ACHN (cell line): ENCODE results near the gene LRRC4.

Experiments
- DNase-seq: peaks from one replicate; pipeline ENCODE4 v3.0.0-alpha.2; 2015
- in situ Hi-C: cut with HindIII; loops from 2 replicates; pipeline ENCODE4 v1.10.0; 2017; ENCODE audit warnings: low sequenced_read_pairs, low pct_ligation_motif_present, low pct_unique_long_range_greater_than_20kb

Gene LRRC4

GRCh38 chr7:128037081-128037480, 5.8 kb upstream of the LRRC4 start:
- in situ Hi-C loops = no loop called here
- DNase-seq = no peak

DNA sequence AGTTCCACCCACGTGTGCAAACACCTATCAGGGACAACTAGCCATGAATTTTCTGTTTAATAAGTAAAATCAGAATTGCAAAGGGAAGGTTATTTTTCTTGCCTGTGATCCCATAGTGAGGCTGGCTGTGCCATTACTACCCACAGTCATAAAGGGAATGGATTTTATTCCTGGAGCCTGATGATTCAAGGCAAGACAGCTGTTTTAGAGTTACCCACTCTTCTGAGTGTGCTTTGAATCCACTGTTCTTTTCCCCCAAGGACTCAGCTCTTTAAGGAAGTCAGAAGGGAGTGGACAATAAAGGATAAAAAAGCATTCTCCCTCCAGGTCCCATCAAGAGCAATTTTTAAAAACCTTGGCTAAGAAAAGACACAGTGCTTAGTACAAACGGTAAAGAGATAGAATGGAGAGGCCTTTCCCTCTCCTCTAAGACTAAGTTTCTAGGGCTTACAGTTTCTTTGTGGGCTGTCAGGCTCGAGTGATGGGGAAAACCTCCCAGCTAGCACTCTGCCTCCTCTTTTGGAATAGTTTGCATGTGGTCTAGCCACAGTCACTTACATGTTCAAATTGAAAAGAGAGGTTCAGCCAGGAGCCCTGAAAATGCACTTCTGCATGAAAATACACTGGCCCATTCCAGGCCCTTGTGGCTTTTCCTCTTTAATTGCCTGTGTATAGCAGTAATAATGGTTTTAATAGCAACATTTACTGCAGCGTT, 5.1 kb upstream of the LRRC4 start:
- in situ Hi-C loops = no loop called here

DNA sequence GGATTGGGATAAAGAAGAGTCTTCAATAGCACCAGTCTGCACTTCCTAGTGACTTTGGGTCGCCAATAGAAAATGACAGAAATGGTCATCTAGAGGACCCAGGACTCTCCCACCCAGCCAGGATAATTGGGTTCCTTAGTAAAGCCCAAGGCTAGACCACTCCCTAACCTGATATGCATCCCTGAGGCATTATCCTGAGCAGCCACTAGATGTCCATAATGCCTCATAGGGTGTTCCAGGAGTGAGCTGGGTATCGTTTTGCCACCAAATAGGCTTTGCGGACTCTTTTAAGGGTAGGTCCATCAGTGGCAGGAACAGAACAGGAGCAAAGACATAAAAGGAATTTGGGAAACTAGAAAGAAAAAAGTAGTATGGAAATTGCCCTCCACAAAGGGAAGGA, 4.5 kb upstream of the LRRC4 start:
- DNase-seq = peak; percentile 57
- in situ Hi-C loops = no loop called here

More for the DNA sequence above, 5.1 kb upstream of the LRRC4 start:
- DNase-seq = no peak

DNA sequence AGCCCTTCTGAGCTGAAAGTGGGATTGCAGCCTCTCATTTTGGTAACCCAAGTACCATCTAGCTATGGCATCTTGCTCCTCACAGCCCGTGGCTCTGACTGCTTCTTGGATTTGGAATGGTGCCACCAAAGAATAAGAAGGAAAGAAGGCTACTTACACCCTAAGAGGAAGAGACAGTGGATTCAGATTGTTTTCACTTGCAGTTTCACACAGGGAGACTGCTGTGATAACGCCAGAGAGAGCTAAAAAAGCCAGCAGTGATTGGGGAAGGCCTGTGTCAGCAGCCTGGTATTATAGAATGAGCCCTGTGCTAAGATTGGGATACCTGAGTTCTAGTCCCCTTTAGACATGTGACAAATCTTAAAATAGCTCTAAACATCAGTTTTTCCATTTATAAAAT, 3.6 kb upstream of the LRRC4 start:
- in situ Hi-C loops = no loop called here
- no peak for DNase-seq

GRCh38 chr7:128033246-128033645, 2.0 kb upstream of the LRRC4 start:
- in situ Hi-C loops = no loop called here
- no peak for DNase-seq

DNA sequence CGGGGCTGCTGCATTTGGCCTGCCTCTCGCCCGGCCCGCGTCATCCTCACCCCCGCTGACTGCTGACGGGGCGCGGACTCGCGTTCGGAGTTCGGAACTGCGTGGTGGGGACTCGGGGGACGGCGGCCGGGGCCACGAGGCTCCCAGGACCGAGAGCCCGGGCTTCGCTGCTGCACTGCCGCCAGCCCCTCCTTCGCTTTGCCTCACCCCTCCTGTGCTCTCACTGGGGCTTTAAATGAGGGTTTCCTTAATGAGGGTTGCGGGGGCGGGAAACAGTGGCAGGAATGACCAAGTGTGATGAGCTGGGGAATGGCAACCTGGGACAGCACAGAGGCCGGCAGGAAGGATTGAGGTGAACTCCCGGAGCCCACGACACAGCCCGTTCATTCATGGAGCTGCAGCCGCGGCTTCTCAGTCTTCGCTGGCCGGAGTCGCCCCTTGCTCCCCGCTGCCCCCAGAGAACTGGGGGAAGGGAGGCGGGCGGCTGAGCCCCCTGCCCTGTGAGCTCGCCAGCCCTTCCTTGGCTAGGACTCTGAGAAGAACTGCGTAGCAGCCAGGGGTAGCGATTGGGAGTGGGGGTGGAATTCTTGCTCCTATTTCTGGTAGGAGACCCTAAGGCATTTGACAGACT, 1.5 kb upstream of the LRRC4 start:
- DNase-seq = no peak
- in situ Hi-C loops = no loop called here

DNA sequence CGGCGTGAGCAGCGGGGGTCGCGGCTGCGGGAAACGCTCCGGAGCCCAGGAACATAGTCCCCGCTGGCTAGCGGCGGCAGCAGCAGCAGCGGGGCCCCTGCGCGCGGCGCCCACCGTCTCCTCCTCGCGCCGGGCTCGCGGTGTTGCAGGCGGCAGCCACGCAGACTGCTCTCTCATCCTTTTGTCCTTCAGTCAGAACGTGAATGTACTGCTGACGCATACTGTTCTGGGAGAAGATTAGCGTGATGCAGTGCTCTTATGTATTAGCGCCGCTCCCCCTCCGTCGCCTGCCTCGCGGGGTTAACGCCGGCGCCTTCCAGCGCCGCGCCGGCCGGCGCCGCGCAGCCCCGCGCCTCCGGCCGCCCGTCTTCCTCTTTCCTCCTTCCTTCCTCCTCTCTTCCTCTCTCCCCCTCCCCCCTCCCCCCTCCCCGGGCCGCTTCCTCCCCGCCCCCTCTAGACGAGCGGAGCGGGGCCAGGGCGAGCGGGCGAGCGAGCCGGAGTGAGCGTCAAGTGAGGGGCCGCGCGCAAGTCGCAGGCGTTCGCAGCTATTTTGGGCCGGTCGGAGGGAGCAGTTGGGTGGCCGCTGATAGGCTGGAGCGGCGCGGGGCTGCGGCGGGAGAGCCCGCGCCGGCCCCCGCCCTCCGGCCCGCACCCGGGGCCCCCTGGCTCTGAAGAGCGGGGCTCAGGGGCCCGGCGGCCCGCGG, 816 bp upstream of the LRRC4 start:
- peak; percentile 89 for DNase-seq
- in situ Hi-C loops = no loop called here

DNA sequence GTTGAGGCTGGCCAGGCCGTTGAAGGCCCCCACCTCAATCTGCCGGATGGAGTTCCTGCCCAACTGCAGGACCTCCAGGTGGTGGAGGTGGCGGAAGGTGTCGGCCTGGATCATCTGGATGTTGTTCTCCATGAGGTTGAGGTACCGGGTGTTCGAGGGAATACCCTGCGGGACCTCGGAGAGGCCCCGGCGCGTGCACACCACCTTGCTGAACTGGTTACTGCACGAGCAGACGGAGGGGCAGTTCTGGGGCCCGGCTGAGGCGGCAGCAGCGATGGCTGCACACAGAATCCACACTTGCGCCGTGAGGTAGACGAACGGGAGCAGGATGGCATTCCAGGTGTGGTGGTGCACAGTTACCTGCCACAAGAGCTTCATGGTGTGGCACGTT, 979 bp downstream of the LRRC4 start:
- no peak for DNase-seq
- in situ Hi-C loops = no loop called here

DNA sequence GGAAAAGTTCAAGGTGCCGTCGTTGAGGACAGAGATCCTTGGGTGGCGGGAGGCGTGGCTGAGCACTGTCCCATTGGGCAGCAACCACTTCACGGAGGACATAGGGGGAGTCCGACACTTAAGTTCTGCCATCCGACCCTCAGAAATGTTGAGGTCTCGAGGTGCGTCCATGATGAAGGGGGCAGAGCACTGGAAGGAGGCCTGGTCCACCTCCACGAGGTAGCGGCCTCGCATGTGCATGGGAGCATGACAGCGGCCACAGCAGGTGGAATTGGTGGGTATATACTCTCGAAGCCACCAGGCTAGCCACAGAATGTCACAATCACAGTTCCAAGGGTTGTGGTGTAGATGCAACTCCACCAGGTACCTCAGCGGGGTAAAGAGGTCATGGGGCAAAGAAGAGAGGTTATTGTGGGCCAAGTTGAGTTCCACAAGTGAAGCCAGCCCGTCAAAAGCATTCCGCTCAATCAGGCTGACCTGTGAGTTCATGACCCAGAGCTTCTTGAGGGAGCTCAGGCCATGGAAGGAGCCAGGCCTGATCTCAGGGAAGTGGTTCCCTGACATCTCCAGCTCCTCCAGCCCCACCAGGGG, 1.7 kb downstream of the LRRC4 start:
- in situ Hi-C loops = no loop called here

DNA sequence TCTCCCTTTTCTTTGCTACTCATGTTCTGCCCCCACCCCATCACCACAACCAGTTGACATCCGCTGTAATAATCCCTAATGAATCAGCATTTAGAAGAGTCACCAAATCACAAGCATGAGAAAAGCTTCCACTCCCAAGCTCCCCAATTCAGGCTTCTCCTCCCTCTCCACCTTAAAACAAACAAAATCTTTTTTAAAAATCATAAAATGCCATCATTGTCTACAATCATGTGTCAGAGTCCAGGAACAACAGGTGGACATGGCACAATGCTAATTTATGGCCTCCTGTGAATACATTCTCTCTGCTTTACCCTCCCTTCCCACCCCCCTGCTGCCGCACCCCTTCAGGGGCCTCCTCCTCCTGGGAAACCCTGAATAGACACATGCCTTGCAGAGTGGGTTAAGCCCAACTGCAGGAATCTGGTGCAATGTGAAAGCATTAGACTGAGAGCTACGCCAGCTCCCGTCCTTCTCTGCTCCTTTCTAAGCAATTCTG, 3.7 kb downstream of the LRRC4 start:
- in situ Hi-C loops = no loop called here

More for the DNA sequence above, 1.7 kb downstream of the LRRC4 start:
- no peak for DNase-seq

GRCh38 chr7:128026551-128026950, 4.7 kb downstream of the LRRC4 start:
- no peak for DNase-seq
- in situ Hi-C loops = no loop called here

More for the DNA sequence above, 3.7 kb downstream of the LRRC4 start:
- DNase-seq = no peak

DNA sequence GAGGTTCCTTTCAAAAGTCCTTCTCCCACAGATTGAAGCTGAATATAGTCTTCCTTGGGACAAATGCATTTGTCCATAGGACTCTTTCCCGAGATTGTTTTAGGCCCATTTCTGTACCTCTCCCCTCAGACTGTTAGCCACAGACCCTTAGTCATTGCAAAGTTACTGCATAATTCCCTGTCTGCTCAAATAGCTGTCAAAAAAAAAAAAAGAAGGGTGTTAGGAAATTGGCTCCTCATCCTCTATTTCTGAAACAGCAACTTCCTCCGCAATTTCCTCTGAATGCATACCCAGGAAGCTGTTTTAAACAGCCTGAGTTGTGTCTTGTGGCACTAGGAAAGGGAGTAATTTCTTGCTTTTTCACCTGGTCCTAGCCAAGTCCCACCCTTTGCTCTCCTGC, 5.4 kb downstream of the LRRC4 start:
- DNase-seq = no peak
- in situ Hi-C loops = no loop called here

- in situ Hi-C loops = no loop called here
- no peak for DNase-seq
Observed at GRCh38 chr7:128025380-128025779, 5.9 kb downstream of the LRRC4 start.

GRCh38 chr7:128024151-128024550, 7.1 kb downstream of the LRRC4 start:
- in situ Hi-C loops = no loop called here
- DNase-seq = no peak

- no peak for DNase-seq
- in situ Hi-C loops = no loop called here
Observed at GRCh38 chr7:128022631-128023532, 8.4 kb downstream of the LRRC4 start.

- in situ Hi-C loops = no loop called here
- DNase-seq = peak; percentile 33
Observed at GRCh38 chr7:128021366-128021765, 9.9 kb downstream of the LRRC4 start.

GRCh38 chr7:128020159-128020558, 11.1 kb downstream of the LRRC4 start:
- in situ Hi-C loops = no loop called here
- DNase-seq = peak; percentile 51

DNA sequence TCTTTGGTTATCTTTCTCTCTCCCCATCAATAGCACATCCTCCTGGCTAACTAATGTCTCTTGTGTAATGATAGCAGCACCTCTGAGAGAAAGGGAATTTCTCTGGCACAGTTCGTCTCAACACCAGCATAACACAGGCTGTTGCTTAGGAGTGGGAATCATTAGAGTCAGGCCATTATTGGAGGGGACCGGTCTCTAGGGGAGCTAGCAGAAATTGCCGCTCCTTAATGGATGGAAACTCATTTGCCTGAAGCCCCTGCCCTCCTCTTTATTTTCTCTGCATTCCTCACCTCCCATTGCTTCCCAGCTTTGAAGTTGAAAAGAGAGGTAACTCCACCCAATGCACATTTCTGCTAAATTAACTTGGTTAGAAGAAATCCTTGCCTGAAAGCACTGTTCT, 11.9 kb downstream of the LRRC4 start:
- in situ Hi-C loops = no loop called here
- no peak for DNase-seq
